Stimulated activated CD4-positive, alpha-beta T cell treated with anti-CD3 and anti-CD28 coated beads, TNF-alpha, amount 100 ng/mL, for 24 hours (primary cell): Measurements from ENCODE around the gene TXN2.
"Not testable (repeated sequence)": the region's sequence is repeated elsewhere in the genome, so short reads cannot be mapped to it uniquely, and the experiment has no call there.

Experiments used
- DNase-seq, 3 experiments: peaks; one replicate each; pipeline ENCODE4 v3.0.0-alpha.2; 2020; ENCODE audit warnings: low read depth in 3 of 3

The TXN2 gene

GRCh38 chr22:36431977-36432376 lies 49.5 kb downstream of the TXN2 start:
- no peak for DNase-seq

GRCh38 chr22:36430863-36431262 lies 50.6 kb downstream of the TXN2 start:
- DNase-seq, result no peak

- DNase-seq, result not testable (repeated sequence)
These were observed 53.5 kb downstream of the TXN2 start for GRCh38 chr22:36427952-36428351.

GRCh38 chr22:36425977-36426523 lies 55.4 kb downstream of the TXN2 start:
- no peak for DNase-seq

- DNase-seq, result no peak
These were observed 56.4 kb downstream of the TXN2 start for GRCh38 chr22:36424901-36425579.

- not testable (repeated sequence) for DNase-seq
These were observed 57.0 kb downstream of the TXN2 start for GRCh38 chr22:36424466-36424865.

GRCh38 chr22:36423461-36424404 lies 57.7 kb downstream of the TXN2 start:
- no peak for DNase-seq

- no peak for DNase-seq
These were observed 59.0 kb downstream of the TXN2 start for GRCh38 chr22:36422287-36423014.

- no peak for DNase-seq
These were observed 61.2 kb downstream of the TXN2 start for GRCh38 chr22:36419912-36420882.

- no peak for DNase-seq
These were observed 62.1 kb downstream of the TXN2 start for GRCh38 chr22:36419177-36419911.

- DNase-seq, result no peak
These were observed 64.2 kb downstream of the TXN2 start for GRCh38 chr22:36417281-36417686.
